Astrocyte of the spinal cord (primary cell): ENCODE data around the gene FPGS.
"Not testable (repeated sequence)": the region's sequence is repeated elsewhere in the genome, so short reads cannot be mapped to it uniquely, and the experiment has no call there.

Experiments used
- DNase-seq: peaks from one replicate; pipeline ENCODE4 v3.0.0; 2011; ENCODE audit warnings: low read depth, low spot score
- H3K4me3 ChIP-seq: 2 replicates; pipeline ENCODE4 v1.5.1; 2011; ENCODE audit warnings: low read depth, mild to moderate bottlenecking, low read length, moderate library complexity
- in situ Hi-C: cut with HindIII; loops from 2 replicates; pipeline ENCODE4 v1.10.0; 2017; ENCODE audit warnings: low sequenced_read_pairs
- TF ChIP-seq, protein P1 (sequence below): IDR thresholded peaks from 2 replicates; pipeline ENCODE4 v1.5.1; 2012; ENCODE audit warnings: low read depth, mild to moderate bottlenecking, low read length, inconsistent platforms

FPGS gene

DNA sequence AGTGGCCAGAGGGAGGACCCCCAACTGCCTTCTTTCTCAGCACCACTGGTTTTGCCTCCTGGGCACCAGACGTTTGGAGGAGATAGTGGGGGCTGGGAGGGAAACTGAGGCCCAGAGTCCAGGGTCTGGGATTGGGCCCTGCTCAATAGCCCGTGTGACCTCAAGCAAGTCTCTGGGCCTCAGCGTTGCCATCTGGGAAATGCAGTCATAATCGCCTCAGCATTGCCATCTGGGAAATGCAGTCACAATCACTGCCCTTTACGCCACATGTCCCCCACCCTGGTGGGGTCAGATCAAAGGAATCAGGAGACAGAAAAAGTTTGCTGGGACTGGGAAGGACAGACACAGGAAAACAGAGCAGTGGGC, 25.8 kb upstream of the FPGS start:
- DNase-seq = no peak
- H3K4me3 ChIP-seq = no peak overlapping the region
- TF ChIP-seq, protein P1, sequence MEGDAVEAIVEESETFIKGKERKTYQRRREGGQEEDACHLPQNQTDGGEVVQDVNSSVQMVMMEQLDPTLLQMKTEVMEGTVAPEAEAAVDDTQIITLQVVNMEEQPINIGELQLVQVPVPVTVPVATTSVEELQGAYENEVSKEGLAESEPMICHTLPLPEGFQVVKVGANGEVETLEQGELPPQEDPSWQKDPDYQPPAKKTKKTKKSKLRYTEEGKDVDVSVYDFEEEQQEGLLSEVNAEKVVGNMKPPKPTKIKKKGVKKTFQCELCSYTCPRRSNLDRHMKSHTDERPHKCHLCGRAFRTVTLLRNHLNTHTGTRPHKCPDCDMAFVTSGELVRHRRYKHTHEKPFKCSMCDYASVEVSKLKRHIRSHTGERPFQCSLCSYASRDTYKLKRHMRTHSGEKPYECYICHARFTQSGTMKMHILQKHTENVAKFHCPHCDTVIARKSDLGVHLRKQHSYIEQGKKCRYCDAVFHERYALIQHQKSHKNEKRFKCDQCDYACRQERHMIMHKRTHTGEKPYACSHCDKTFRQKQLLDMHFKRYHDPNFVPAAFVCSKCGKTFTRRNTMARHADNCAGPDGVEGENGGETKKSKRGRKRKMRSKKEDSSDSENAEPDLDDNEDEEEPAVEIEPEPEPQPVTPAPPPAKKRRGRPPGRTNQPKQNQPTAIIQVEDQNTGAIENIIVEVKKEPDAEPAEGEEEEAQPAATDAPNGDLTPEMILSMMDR = no peak
- in situ Hi-C loops = no loop called here

- DNase-seq = no peak
- in situ Hi-C loops = no loop called here
- TF ChIP-seq, protein P1 = no peak
- H3K4me3 ChIP-seq = no peak overlapping the region
Measured at GRCh38 chr9:127777368-127777980, 25.2 kb upstream of the FPGS start.

GRCh38 chr9:127778280-127779135, 24.2 kb upstream of the FPGS start, which contains the start of gene SH2D3C:
TSS of gene SH2D3C (minus strand) at chr9:127778666. CDS start at chr9:127778627, 39 bp downstream.
- in situ Hi-C loops = no loop called here
- TF ChIP-seq, protein P1 = no peak
- H3K4me3 ChIP-seq = no peak within 1 kb of the TSS
- DNase-seq = no peak

- in situ Hi-C loops = no loop called here
- TF ChIP-seq, protein P1 = no peak
- H3K4me3 ChIP-seq = no peak overlapping the region
- no peak for DNase-seq
Measured at GRCh38 chr9:127779136-127779981, 23.3 kb upstream of the FPGS start.

DNA sequence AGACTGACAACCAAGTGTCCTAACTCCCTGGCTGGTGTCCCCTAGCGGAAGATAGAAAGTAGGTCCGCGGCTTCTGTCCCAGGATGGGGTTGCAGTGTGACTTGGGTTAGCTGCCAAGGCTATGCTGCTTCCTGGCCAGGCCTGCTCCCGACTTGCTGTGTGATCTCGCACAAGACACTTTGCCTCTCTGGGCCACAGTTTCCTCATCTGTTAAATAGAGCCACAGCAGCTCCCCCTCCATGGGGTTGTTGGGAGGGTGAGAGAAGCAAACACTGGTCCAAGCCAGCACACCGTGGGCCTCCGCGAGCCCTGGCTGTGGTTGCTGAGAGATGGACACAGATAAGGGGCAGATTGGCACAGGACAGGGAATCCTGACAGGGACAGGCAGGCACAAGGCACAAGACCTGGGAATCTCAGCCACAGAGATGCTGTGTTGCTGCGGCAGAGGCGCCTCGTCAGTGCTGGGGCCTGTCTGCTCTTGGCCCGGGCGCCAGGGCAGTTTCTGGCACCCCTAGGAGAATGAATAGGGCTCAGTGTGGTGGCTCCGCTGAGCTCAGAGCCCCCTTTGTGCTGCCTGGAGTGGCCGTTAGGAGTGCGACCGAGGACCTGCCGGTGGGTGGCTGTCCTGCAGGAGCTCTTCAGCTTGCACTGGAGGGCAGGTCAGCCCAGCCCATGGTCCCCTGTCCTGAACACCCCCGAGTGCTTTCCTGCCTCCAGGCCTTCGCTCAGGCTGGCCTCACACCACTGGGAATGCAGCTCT, 22.4 kb upstream of the FPGS start:
- no peak for DNase-seq
- TF ChIP-seq, protein P1 = no peak
- in situ Hi-C loops = no loop called here
- H3K4me3 ChIP-seq = no peak overlapping the region

- DNase-seq, H3K4me3 ChIP-seq, in situ Hi-C loops: not testable (repeated sequence)
Measured at GRCh38 chr9:127780909-127781308, 21.8 kb upstream of the FPGS start.
